Fibroblast of mammary gland (primary cell): ENCODE results near the gene DLG5.

Experiments used
- DNase-seq: peaks from one replicate; pipeline ENCODE4 v3.0.0-alpha.2; 2010; ENCODE audit warnings: low read depth
- H3K4me3 ChIP-seq: 2 replicates; pipeline ENCODE4 v1.5.1; 2011; ENCODE audit warnings: low read depth, mild to moderate bottlenecking, low read length, moderate library complexity; ENCODE audit not compliant: control insufficient read depth
- CTCF ChIP-seq: conservative IDR thresholded peaks from 2 replicates; pipeline ENCODE4 v1.5.1; 2011; ENCODE audit warnings: low read depth, low read length, inconsistent platforms; ENCODE audit not compliant: control insufficient read depth, insufficient read depth

Gene DLG5

GRCh38 chr10:77872947-77873535 lies 53.5 kb downstream of the DLG5 start:
- no peak for DNase-seq
- TF ChIP-seq CTCF = no peak
- H3K4me3 ChIP-seq = no peak overlapping the region

DNA sequence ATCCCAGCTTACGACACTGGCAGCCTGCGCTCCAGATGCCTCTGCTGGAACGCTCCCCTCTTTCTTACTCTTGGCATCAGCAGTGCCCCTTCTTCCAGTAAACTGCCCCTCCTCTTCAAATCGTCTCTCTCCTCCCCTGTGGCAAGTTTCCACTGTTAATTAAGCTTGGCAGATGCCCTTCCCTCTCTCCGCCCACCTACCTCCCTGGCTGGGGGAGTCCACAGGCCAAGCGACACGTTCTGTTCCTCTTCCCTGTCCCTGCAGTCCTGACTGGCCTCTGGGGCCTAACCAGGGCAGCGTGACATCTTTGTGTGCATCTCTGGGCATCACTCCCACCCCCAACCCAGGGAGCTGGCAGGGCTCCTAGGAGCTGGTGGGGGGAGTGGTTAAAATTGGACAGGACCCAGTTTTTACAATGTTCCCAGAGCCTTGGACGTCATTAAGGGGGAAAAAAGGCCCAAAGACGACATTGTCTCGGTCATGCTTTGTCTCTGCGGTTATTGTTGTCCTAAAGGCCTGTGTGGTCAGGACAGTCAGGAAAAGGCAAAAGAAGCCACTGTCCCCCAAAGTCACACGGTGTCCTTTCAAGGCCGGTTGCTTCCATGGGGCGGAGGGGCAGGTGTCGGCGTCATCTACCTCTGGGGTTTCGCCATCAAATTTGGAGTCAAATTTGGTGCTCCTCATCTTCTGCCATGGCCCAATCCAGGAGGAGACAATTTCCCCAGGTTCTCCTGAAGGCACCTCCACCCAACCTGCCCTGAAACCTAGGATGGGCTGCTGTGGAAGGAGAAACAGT lies 54.2 kb downstream of the DLG5 start:
- TF ChIP-seq CTCF = no peak
- H3K4me3 ChIP-seq = no peak overlapping the region
- DNase-seq = peak; percentile 63

GRCh38 chr10:77869626-77870420 lies 56.7 kb downstream of the DLG5 start:
- DNase-seq = peak; percentile 81
- no peak for TF ChIP-seq CTCF
- no peak overlapping the region for H3K4me3 ChIP-seq

- no peak overlapping the region for H3K4me3 ChIP-seq
- no peak for DNase-seq
- no peak for TF ChIP-seq CTCF
Measured at GRCh38 chr10:77868523-77868922, 58.0 kb downstream of the DLG5 start.

DNA sequence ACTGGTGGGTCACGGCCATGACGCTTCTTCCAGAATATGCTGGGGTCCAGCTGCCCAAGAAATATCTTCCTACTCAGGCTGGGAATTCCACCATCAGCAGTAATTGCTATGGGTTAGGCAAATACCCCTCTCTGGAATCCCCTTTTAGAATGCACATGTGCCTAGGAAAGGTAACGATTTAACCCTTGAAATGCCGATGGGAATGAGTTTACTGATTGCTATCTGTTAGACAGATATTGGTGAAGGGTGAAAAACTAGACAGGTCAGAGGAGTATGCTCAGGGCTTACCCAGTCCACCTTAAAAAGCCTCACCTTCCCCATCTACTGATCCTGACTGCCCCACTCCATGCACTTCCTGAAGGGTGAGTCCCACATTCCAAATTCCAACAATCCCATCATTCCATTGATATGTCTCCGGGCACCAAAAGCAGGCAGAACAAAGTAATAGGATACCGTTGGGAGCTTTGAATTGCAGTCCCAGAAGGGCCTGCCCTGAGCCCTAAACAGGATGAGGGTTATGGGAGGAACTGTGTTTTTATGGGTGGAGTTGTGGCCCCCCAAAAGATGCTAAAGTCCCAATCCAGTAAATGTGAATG lies 59.3 kb downstream of the DLG5 start:
- no peak overlapping the region for H3K4me3 ChIP-seq
- TF ChIP-seq CTCF = no peak
- no peak for DNase-seq

DNA sequence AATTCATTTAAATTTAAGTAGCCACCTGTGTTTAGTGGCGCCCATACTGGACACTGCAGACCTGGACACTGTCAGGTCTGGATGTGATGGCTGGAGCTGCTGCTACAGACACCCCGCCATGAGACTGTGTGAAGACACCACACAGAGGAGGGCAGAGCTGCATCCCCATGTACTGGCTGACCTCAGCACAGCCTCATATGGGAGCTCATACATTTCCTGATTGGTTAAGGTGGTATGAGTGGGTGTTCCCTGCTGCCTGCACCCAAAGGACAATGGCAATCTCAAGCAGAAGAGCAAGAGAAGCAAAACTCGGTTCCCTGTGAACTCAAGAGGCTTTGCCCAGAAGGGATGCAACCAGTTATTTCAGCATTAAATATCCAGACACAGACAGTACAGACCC lies 60.0 kb downstream of the DLG5 start:
- no peak for DNase-seq
- no peak overlapping the region for H3K4me3 ChIP-seq
- TF ChIP-seq CTCF = no peak
